Bone marrow (tissue), 2 donors: ENCODE results near the gene GABRG3.

Source experiments
- DNase-seq, 2 donors: peaks; one replicate each; lab custom pipeline; 2025; lab: John Stamatoyannopoulos, UW

GABRG3 gene

DNA sequence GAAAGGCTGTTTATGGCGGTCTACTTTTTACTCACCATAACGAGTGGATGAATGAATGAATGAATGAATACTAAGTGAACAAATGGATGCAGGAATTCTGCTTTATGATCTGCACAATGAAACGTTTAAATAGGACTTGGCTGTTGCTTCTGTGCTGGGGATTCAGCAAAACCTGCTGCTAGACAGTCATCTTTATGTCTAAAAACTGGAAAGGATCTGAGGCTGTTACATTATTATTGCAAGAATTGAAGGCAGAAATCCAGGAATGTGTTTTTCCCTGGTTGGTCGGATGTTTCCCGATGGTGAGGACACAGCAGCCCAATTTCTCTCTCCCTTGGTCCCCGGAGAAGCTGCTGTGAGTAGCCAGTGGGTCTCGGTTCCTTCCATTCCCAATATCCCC lies 94.2 kb downstream of the GABRG3 start:
- DNase-seq: no peak

DNA sequence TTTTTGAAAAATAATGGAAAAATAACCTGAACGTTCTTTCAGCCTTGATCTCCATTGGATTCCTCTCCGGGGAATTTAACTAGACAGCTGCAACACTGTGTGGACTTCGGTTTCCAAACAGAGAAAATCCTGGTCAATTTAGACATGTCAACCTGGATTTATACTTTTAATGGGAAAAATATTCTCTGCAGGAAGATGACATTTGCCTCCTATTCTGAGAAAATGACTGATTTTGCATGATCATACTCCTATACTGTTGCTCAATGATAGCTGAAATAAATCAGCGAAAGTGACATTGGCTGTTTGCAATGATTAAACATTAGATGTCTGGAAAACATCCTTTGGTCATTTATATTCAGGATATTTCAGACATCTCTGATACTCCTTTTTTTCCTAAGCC lies 94.8 kb downstream of the GABRG3 start:
- DNase-seq: no peak

DNA sequence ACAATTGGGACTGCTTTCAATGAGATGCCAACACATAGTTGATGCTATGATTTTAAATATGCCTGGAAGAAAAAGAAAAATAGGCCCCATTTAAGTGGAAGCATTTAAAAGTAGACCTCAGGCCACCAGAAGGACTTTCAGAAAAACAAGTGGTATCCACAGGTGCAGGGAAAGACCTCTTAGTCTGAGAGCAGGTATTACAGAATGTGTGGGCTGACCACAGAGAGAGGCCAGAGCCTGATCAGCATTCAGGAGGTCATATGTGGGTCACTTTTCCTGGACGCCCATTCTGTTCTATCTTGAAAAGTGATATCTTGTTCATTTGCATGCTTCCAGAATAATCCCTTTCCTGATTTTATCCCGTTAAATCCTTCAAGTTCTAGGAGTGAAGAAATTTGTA lies 95.5 kb downstream of the GABRG3 start:
- no peak for DNase-seq

DNA sequence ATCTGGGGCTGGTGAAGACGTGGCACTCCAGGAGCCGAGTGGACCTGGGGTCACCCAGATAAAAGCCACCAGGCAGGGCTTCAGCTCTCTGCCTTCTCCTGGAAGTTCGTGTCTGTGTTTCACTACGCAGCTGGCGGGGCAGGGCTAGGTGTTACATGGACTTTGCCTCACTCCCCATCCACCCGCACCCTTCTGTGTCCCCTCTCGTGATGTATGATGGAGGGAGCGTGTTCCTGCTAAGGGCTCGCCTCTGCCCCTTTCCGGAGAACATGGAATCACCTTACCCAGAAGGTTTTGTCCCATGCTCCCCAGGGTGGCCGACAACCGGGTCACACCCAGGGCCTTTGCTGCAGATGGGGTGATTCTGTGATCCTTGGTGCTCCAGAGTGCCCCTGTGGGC lies 96.2 kb downstream of the GABRG3 start:
- no peak for DNase-seq

DNA sequence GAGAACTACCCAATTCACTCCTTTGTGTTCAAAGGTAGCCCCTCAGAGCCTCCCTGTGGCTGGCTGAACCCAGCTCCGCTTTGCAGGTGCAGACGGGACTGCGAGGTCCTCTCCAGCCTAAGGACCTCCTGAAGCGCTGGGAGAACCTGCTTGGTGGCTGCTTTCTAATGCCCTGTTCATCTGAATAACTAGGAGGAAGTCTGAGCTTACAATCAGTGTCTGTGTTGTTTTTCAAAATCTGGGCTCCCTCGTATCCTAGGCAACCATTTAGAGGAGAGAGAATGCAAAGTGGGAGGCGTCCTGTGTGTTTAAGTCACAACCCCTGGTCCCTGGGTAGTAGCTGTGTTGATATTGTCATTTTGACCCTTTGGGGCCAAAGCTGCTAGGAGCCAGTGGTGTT lies 99.9 kb downstream of the GABRG3 start:
- DNase-seq: no peak

DNA sequence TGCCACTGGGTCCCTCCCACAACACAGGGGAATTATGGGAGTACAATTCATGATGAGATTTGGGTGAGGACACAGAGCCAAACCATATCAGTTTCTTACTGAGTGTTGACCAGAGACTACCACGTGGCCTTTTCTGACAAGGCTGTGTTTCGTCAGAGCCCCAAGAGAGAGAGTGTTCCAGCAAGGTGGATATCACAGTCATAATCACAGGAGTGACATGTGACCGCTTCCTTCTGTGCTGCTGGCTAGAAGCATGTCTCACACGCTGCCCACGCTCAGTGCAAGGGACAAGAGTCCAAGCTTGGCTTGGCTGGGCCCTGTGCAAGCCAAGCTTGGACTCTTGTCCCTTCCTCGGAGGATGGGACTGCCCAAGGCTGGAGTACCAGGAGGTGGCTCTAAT lies 103.2 kb downstream of the GABRG3 start:
- DNase-seq: no peak

DNA sequence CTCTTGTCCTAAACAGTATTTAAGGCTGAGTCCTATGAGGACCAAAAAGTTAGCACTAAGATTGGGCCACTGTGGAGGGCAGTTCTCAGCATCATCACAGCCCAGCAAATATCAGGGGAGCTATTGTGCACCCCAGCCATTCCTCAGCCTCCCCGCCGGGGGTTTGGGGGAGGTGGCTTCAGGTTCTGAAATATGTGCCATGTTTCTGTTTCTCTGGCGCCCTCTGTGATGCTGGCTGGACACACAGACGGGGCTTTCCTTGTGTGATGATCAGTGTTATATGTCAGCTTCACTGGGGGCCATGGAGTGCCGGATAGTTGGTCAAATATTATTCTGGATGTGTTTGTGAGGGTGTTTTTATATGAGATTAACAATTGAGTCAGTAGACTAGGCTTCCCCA lies 106.8 kb downstream of the GABRG3 start:
- no peak for DNase-seq

DNA sequence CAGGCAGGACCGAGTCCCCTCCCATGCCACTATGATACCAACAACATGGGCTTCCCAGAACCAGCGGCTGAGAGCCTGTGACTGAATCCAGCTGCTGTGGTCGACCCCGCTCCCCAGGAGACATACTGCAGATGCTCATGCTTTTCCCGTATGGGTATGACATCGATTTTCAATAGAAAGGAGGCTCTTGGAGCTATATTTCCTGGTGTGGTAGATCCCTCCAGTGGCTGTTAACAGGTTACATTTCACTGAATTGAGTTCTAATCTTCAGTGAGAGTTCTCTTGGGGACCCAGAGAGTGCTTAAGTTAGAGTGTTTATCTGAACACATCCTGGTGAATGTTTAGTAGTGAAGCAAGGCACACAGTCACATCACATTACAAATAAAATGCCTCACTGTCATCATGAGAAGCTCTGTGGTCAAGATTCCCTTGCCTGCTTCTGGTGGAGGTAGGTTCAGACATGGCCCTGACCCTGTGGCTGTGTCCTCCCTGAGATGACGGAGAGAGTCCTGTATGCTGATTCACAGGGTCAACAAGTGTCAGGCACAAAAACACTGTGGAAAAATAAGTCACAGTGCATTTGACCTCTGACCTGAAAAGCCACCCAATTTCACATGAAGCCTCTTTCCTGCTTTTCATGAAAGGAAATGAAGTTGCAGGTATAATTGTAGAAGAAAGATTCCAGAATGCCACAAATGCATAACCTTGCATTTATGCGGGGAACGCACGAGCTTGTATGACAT lies 110.9 kb downstream of the GABRG3 start:
- no peak for DNase-seq

DNA sequence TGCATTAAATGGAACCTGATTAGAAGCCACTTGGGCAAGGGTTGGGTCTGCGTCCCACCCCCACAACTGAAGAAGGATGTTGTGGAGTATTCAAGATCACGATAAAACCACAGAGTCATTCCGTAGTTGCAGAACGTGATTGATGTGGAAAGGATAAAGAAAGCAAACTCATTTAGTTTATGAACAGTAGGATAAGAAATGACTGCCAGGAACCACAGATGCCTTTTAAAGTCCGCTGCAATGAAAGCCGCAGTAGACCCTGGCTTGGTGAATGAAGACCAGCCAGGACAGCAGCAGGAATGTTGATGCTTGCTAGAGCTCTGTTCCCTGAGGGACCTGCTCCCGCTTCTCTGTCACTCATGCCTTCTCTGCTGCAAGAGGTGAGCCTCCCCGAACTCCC lies 111.5 kb downstream of the GABRG3 start:
- DNase-seq: no peak

DNA sequence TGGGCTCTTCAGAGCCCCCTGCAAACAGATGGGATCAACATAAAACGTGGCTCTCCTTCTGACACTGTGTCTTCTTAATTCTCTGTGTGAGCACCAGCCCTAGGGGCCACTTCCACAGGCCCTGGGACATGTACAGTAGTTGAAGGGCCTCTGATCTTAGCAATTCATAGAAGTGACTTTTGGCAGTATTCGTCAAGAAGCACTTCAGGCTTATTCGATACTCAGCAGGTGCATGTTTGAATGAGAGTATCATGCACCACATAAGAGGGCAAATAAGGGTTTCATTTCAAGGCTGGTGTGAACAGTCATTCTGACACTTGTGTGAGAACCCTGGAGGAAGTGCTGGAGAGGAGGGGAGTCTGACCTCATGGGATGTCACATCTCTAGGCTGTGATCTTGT lies 113.9 kb downstream of the GABRG3 start:
- DNase-seq: no peak

DNA sequence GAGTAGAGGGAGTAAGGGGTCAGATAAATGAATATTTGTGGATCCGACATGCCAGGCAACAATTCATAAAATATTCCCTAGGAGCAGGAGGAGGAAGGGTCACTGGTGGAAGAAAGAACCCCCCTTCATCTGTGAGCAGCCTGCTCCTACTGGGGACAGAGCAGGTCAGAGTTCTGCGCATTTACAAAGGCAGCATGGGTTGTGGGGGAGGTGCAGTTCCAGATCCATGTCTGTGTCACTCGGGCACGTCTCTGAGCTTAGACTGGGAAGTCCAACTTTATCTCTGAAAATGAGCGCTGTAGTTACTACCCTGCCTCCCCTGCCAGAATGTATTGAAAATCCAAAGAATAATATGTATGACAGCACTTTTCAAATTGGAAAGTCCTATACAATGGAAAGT lies 115.2 kb downstream of the GABRG3 start:
- DNase-seq: no peak

DNA sequence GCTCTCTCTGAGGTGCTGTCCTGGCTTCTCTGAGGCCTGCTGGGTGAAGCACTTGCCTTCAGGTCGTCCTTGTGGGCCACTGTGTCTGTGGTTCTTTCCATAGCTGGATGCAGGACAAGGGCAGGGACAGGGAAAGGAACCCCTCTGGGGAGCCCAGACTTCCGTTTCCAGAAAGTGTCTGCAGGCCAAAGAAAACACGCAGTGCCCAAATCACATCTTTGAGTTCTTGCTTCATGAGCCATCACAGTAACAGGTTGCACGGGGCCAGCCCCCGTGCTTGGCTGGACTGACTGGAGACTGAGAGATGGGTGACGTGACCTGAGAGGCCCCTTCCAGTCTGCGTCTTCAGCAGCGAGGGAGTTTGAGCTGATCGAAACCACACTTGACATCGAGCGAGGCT lies 115.8 kb downstream of the GABRG3 start:
- DNase-seq: no peak

DNA sequence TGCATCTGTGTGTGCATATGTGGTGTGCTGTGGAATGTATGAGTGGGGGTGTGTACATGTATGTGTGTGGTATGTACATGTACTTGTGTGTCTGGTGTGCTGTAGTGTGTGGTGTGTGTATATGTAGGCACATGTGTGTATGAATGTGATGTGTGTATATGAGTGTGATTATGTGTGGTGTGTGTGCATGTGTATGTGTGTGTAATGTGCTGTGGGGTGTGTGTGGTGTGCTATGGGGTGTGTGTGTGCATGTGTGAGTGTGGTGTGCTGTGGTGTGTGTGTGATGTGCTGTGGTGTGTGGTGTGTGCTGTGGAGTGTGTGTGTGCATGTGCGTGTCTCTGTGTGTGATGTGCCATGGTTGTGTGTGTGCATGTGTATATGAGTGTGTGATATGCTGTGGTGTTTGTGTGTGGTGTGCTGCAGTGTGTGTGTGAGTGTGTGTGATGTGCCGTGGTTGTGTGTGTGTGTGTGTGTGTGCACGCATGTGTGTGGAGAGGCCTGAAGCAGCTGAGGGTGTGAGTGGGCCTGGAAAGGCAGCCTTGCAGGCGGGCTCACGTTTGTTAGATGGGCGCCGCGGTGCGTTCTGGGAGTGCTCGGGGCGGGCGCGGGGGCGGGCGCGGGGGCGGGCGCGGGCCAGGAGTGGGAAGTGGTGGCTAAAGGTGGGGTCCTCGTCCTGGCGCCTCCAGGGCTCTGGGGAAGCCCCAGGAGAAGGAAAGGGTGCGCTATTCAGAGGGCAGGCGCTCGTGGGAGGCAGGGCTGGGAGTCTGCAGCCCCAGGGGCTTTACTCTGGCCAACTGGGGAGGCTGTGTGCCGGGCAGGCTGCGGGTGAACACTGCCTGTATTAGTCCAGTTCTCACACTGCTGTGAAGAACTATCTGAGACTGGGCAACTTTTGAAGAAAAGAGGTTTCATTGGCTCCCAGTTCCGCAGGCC lies 116.9 kb downstream of the GABRG3 start:
- no peak for DNase-seq

DNA sequence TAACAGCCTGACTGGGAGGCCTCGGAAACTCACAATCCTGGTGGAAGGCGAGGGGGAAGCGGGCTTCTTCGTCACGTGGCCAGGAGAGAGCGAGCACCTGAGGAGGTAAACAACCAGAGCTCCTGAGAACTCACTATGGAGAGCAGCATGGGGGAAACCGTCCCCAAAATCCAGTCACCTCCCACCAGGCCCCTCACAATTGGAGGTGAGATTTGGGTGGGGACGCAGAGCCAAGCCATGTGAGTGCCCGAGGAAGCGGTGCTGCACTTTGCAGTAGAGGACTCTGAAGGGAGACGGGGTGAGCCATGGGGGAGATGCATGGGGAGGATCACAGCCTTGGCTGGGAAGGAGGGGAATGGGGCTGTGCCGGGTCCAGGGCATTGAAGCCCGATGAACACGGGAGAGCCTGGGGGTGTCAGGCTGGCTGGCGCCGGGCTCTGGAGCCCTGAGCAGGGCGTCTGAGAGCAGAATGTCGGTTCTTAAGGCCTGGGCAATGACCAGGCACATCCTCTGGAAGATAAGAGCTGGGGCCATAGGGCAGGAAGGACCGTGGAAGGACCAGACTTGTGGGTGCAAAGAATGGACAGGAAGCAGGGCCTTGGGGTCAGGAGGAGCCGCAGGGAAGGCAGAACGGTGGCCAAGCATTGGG lies 117.7 kb downstream of the GABRG3 start:
- DNase-seq: no peak

DNA sequence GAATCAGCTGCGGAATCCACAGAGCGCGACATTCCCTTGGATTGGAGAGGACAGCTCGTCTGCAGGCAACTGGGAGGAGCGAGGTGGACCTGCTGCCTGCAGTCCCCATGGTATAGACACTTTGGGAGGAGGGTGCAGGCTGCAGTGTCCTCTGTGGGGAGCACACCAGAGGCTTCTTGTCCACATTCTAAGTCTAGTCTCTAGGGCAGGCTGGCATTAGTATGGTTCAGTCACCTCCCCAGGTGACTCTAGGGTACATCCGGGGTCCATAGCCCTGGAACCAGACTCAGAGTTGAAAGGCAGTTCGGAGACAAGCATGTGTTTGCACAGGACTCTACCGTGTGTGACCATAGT lies 118.2 kb downstream of the GABRG3 start:
- DNase-seq: no peak

DNA sequence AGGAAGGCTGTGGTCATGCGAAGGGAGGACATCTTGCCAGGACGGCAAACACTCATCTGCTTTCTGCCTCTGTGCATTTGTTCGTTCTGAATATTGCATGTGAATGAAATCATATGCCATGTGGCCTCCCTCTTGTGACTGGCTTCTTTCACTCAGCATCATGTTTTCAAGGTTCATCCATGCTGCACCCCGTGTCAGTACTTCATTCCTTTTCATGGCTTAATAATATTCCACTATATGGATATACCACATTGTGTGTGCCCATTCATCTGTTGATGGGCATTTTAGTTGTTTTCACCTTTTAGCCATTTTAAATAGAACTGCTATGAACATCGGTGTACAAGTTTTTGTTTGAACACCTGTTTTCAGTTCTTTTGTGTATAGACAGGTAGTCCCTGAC lies 118.7 kb downstream of the GABRG3 start:
- no peak for DNase-seq

DNA sequence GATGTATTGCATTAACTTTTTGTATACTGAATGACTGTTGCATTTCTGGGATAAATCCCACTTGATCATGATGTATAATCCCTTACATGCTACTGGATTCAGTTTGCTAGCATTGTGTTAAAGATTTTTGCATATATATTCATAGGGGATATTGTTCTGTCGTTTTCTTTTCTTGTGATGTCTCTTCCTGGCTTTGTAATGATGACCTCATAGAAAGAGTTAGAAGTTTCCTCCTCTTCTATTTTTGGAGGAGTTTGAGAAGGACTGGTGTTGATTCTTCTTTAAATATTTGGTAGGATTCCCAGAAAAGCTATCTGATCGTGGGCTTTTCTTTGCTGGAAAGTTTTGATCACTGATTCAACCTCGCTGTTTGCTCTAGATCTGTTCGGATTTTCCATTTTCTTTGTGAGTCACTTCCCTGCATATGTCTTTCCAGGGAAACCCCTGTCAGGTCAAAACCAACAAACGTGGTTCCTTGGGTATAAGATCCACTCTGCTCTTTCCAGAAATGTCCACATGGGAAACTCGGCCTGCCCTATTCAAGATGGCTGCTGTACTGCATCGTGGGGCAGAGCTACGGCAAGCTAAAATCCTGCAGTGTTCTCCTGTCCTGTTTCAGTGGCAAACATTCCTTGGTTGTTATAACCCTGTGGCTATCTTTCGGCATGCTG lies 120.4 kb downstream of the GABRG3 start:
- DNase-seq: no peak

DNA sequence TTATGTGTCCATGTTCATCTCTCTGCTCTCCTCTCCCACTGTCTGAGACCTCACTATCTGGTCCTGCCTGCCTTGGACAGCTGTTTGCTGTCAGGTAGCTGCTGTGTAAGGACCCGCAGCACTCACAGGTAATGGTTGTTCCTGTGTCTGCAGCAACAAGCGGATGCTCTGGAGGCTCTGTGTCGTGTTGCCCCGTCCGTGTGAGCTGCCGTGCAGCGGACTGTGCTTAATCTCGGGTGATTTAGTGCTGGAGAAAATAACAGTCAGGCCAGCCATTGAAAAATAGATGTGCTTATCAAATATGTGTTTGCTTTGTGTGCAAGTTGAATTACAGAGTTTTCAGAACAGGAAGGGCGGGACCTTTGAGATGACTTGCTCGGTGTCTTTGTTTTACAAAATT lies 121.4 kb downstream of the GABRG3 start:
- no peak for DNase-seq

DNA sequence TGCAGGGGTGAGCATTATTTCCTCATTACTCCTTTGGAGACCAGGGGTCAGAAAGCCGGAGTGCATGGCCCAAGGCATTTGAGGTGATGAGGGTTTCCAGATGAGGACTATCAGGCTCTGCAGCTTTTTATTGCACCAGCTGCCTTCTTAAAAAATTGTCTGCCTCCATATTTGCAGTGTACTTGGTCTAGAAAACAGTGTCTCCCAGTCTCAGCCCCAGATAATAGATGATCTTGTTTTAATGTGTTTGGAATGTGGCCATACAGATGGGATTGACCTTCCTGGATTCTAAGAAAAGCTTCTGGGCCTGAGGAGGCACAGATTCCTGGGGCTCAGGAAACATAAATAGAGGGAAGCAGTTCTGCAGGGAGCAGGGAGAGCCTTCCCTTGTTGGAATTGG lies 123.3 kb downstream of the GABRG3 start:
- no peak for DNase-seq

DNA sequence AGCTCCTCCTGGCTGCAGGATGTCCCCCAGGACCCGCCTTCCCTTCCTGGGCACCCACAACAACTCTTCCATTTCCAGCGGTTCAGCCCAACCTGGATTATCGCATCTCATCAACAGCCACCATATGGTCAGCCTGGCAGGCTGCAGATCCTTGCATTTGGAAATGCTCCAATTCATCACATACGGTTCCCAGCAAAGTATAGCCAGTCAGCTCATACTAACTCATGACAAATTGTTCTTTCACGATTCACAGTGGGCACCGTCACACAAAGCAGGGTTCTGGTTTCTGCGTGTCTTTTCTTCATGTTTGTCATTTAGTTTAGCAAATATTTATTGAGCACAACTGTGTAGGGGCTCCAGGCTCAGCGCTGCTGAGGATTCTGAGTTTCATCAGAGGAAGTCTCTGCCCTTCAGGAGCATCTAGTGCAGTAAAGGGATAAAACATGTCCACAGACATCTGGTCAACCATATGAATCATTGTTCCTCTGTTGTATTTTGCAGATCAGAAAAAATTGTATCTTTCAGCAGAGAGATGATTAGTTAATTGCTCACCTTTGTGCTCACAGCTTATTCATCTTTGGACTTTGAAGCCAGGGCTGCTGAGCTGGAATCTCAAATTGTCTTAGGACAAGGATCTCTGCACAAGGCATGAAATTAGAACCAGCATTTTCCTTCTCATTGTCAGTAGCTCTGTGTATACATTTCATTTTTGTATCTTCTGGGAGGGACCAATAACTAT lies 125.1 kb downstream of the GABRG3 start:
- DNase-seq: no peak

DNA sequence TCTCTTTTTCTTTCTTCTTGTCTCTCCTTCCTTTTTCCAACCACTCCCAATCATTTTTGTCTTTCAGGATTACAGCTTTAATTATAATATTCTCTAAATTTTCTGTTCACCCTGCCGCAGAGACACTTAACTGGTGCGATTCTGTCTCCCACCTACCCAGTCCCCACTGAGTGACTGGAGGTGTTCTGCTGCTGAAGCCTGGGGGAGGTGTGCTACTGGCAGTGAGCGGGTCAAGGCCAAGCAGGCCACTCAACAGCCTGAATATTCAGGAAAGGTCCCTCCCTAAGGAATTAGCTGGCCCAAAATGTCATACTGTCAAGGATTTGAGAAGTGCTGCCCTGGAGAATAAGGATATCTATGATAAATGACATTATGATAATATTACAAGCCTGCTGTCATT lies 126.5 kb downstream of the GABRG3 start:
- no peak for DNase-seq

DNA sequence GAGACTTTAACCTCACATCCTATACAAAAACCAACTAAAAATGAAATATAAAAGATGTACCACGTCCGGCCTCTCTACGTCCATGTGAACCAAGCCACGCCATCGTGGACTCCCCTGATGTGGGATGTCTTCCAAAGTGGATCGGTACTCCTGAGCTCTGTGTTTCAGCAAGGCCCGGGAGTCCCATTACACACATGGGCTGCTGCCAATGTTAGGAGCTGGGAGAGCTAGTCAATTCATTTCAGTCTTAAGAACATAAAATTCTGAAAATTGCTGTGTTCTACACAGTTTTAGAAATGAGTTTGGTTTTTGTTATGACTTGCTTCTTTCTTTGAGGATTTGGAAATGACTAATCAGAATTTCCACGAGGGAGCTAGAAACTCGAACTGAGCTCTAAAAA lies 131.0 kb downstream of the GABRG3 start:
- DNase-seq: no peak
